Endodermal cell (in vitro differentiated cells): ENCODE measurements around the gene NUP153. TPM values are rescaled to one million over a fixed set of nuclear protein-coding genes. Genes with fewer than 3 reads are reported as not detected.
A peak's percentile ranks its signal among the peaks of the same experiment; 100 is the strongest.

Source experiments
- DNase-seq: peaks from one replicate; pipeline ENCODE4 v3.0.0-alpha.2; 2017
- H3K27ac ChIP-seq: 2 replicates; pipeline ENCODE4 v1.5.1; 2013; ENCODE audit warnings: mild to moderate bottlenecking, low read depth, low read length, moderate library complexity
- H3K27me3 ChIP-seq: 2 replicates; pipeline ENCODE4 v1.6.1; 2013; ENCODE audit warnings: mild to moderate bottlenecking, low read length, moderate library complexity; ENCODE audit not compliant: insufficient read depth, control insufficient read depth, poor library complexity, severe bottlenecking
- H3K36me3 ChIP-seq: 2 replicates; pipeline ENCODE4 v1.7.0; 2013; ENCODE audit warnings: mild to moderate bottlenecking, low read length, moderate library complexity; ENCODE audit not compliant: control insufficient read depth, insufficient read depth
- H3K4me1 ChIP-seq: one replicate; pipeline ENCODE4 v1.7.0; 2013; ENCODE audit warnings: low read length; ENCODE audit not compliant: control insufficient read depth, insufficient read depth
- H3K4me3 ChIP-seq: 2 replicates; pipeline ENCODE4 v1.5.1; 2013; ENCODE audit warnings: mild to moderate bottlenecking, low read length, moderate library complexity
- H3K9ac ChIP-seq: 2 replicates; pipeline ENCODE4 v1.6.1; 2013; ENCODE audit warnings: mild to moderate bottlenecking, low read length, moderate library complexity; ENCODE audit not compliant: poor library complexity, severe bottlenecking; ENCODE audit errors: extremely low read depth
- H3K9me3 ChIP-seq: 2 replicates; pipeline ENCODE4 v1.6.1; 2013; ENCODE audit warnings: mild to moderate bottlenecking, low read length, moderate library complexity; ENCODE audit not compliant: control insufficient read depth
- H3K27ac Mint-ChIP-seq: 2 replicates; pipeline ENCODE4 v1.8.0; 2020; ENCODE audit warnings: mixed read lengths
- H3K27me3 Mint-ChIP-seq: 2 replicates; pipeline ENCODE4 v1.8.0; 2021; ENCODE audit warnings: mild to moderate bottlenecking, mixed read lengths; ENCODE audit not compliant: insufficient read depth
- H3K36me3 Mint-ChIP-seq: 2 replicates; pipeline ENCODE4 v1.8.0; 2020; ENCODE audit warnings: low read depth, mixed read lengths
- H3K4me1 Mint-ChIP-seq: 2 replicates; pipeline ENCODE4 v1.8.0; 2020; ENCODE audit warnings: mixed read lengths
- H3K4me3 Mint-ChIP-seq: 2 replicates; pipeline ENCODE4 v1.8.0; 2020; ENCODE audit warnings: mild to moderate bottlenecking, moderate library complexity, mixed read lengths
- H3K9me3 Mint-ChIP-seq: 2 replicates; pipeline ENCODE4 v1.8.0; 2020; ENCODE audit warnings: mild to moderate bottlenecking, mixed read lengths
- WGBS, 2 experiments: methylation state at CpG; one replicate each; pipeline versions ENCODE4 v1.1.5 to v1.1.7; 2013; ENCODE audit warnings: missing lambda C conversion rate in 2 of 2, mixed read lengths in 1 of 2; ENCODE audit not compliant: insufficient coverage in 1 of 2, insufficient read length in 1 of 2; 5-methylcytosine and 5-hydroxymethylcytosine counted together
- total RNA-seq, 2 donors: library from RNA; stranded (reverse); fragmentation: NEBNext Ultra II Directional in 1 of 2; extraction: Animal tissue kit (Norgen Biotek cat#: 25700) in 1 of 2; gene quantifications; 2 replicates in 1 of 2; 3 replicates in 1 of 2; pipeline ENCODE4 v1.2.1, GENCODE V29; 2021
- TF ChIP-seq, protein P1 (sequence below): fragments of 200-600 bp; sonication (generic); conservative IDR thresholded peaks from 2 replicates; pipeline ENCODE4 v1.5.0; 2021; ENCODE audit warnings: antibody characterized with exemption, mild to moderate bottlenecking

Gene NUP153
- total RNA-seq, 2 donors from 2014 or later: 58.9 to 69.6 TPM

DNA sequence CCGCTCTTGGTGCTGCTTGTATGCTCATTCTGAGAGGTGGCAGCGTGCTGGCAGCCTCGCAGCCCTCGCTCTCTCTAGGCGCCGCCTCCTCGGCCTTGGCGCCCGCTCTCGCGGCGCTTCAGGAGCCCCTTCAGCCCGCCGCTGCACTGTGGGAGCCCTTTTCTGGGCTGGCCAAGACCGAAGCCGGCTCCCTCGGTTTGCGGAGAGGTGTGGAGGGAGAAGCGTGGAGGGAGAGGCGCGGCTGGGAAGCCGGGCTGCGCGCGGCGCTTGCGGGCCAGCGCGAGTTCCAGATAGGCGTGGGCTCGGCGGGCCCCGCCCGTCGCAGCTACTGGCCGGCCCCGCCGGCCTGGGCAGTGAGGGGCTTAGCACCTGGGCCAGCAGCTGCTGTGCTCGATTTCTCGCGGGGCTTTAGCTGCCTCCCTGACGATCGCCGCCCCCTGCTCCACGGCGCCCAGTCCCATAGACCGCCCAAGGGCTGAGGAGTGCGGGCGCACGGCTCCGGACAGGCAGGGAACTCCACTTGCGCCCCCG is 126.1 kb downstream of the NUP153 start:
- peak overlapping the region; percentile 50 for H3K4me3 Mint-ChIP-seq
- H3K4me1 Mint-ChIP-seq: no peaks in the 10 kb centered on the region
- no peak overlapping the region for H3K27ac Mint-ChIP-seq
- Histone ChIP-seq H3K27ac (no peak overlapping the region), H3K9me3 (peaks cover 23% of the 10 kb centered on the region), H3K4me1 (no peaks in the 10 kb centered on the region), H3K36me3 (no peaks in the 10 kb centered on the region), H3K9ac (no peak overlapping the region), H3K4me3 (no peak overlapping the region), H3K27me3 (no peaks in the 10 kb centered on the region)
- TF ChIP-seq, protein P1, sequence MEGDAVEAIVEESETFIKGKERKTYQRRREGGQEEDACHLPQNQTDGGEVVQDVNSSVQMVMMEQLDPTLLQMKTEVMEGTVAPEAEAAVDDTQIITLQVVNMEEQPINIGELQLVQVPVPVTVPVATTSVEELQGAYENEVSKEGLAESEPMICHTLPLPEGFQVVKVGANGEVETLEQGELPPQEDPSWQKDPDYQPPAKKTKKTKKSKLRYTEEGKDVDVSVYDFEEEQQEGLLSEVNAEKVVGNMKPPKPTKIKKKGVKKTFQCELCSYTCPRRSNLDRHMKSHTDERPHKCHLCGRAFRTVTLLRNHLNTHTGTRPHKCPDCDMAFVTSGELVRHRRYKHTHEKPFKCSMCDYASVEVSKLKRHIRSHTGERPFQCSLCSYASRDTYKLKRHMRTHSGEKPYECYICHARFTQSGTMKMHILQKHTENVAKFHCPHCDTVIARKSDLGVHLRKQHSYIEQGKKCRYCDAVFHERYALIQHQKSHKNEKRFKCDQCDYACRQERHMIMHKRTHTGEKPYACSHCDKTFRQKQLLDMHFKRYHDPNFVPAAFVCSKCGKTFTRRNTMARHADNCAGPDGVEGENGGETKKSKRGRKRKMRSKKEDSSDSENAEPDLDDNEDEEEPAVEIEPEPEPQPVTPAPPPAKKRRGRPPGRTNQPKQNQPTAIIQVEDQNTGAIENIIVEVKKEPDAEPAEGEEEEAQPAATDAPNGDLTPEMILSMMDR: no peak
- H3K9me3 Mint-ChIP-seq: peaks cover 29% of the 10 kb centered on the region
- peak; percentile 51 for DNase-seq
- H3K27me3 Mint-ChIP-seq: peaks cover 4% of the 10 kb centered on the region
- 75 to 77% methylated on average over 10 to 53 of the region's 53 CpGs for WGBS, 2 experiments
- peaks cover 2% of the 10 kb centered on the region for H3K36me3 Mint-ChIP-seq

DNA sequence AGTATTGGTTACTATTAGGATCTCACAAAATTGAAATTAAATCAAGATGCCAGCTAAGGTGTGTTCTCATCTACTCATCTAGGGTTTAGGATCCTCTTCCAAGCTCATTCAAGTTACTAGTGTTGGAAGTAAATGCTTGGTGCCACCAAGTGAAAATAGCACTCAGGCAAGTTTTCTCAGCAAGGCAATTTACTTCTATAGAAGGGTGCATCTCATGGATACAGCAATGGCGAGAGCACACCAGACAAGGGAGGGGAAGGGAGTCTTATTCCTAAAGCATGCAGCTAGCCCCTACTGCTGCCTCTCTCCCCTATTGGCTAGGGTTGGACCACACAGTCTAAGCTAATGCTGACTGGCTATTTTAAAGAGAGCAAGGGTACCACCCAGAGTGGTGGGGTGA is 129.7 kb downstream of the NUP153 start:
- TF ChIP-seq, protein P1: no peak
- Mint-ChIP-seq H3K27ac (no peak overlapping the region), H3K4me1 (no peaks in the 10 kb centered on the region)

DNA sequence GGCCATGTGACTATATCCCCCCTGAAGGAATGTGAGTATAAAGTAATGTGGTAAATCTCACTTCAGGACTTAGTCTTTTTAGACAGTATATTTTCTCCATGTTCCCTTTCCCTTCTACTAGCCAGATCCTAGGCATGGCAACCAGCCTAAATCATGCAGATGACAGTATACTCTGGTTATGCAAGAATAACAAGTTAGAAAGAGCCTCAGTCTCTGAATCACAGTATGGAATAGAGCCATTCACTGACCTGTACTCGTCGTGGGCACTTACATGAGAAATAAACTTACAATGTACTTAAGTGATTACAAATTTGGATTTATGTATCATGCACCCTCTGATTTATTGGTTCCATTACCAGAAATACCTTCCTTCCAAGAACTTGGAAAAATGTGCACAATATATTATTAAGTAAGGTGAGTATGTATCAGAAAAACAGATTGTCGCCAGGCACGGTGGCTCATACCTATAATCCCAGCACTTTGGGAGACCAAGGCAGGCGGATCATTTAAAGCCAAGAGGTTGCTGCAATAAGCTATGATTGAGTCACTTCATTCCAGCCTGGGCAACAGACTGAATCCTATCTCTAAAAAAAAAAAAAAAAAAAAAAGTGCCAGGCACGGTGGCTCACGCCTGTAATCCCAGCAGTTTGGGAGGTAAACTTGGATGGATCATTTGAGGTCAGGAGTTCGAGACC is 131.7 kb downstream of the NUP153 start:
- H3K4me3 Mint-ChIP-seq: no peak overlapping the region
- no peak overlapping the region for H3K9ac ChIP-seq
- 85 to 92% methylated on average over 4 to 8 of the region's 8 CpGs for WGBS, 2 experiments

More for the DNA sequence above, 129.7 kb downstream of the NUP153 start:
- H3K27me3 Mint-ChIP-seq: peaks cover 4% of the 10 kb centered on the region
- no peak for DNase-seq
- Histone ChIP-seq H3K36me3 (no peaks in the 10 kb centered on the region), H3K9ac (no peak overlapping the region), H3K4me3 (no peak overlapping the region), H3K9me3 (peaks cover 30% of the 10 kb centered on the region), H3K4me1 (no peaks in the 10 kb centered on the region), H3K27me3 (no peaks in the 10 kb centered on the region), H3K27ac (no peak overlapping the region)
- peaks cover 2% of the 10 kb centered on the region for H3K36me3 Mint-ChIP-seq
- WGBS, 2 experiments: 90% methylated on average over 1 of the region's 1 CpG; no CpG with 5 or more reads in 1 of the 2 experiments
- no peak overlapping the region for H3K4me3 Mint-ChIP-seq
- H3K9me3 Mint-ChIP-seq: peaks cover 49% of the 10 kb centered on the region

More for the DNA sequence above, 131.7 kb downstream of the NUP153 start:
- Mint-ChIP-seq H3K4me1 (no peaks in the 10 kb centered on the region), H3K9me3 (peaks cover 47% of the 10 kb centered on the region), H3K36me3 (peaks cover 2% of the 10 kb centered on the region), H3K27me3 (no peaks in the 10 kb centered on the region), H3K27ac (no peak overlapping the region)
- TF ChIP-seq, protein P1: no peak
- Histone ChIP-seq H3K4me1 (no peaks in the 10 kb centered on the region), H3K27me3 (no peaks in the 10 kb centered on the region), H3K4me3 (no peak overlapping the region), H3K9me3 (peaks cover 30% of the 10 kb centered on the region), H3K36me3 (no peaks in the 10 kb centered on the region), H3K27ac (no peak overlapping the region)
- DNase-seq: no peak
